Adrenal gland (tissue), 5 donors: ENCODE data around the gene LRRC75A.

Experiments used
- POLR2A ChIP-seq, 2 donors: fragments of 450-650 bp; IDR thresholded peaks; one replicate each; pipeline ENCODE4 v1.6.1; 2017; ENCODE audit warnings: antibody characterized with exemption in 2 of 2, mild to moderate bottlenecking in 2 of 2, moderate library complexity in 1 of 2
- TF ChIP-seq, protein P1 (sequence below), 6 experiments: fragments of 450-650 bp in 4 of 6; fragments of 200-600 bp in 2 of 6; sonication (generic) in 1 of 6; IDR thresholded peaks; 1 replicate in 5 of 6; 2 replicates in 1 of 6; pipeline versions ENCODE4 v1.5.1 to v1.8.0; 2016 to 2021; ENCODE audit warnings: antibody characterized with exemption in 6 of 6, mild to moderate bottlenecking in 2 of 6, moderate library complexity in 1 of 6
- donor health status: DM: no; HTN: no; CAD: no.

DNA sequence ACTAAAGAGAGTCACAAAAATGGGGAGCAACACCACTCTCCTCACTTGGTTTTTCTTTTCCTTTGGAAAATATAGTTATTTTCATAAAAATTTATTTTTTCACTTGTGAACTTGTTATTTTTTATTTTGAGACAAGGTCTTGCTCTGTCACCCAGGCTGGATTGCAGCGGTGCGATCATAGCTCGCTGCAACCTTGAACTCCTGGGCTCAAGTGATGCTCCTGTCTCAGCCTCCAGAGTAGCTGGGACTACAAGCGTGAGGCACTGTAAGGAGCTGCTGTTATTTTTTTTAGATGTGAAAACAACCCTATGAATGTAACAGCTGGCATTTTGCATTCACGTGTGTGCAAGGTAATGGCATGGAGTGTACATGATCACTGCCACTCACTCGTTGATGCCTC is 24.9 kb downstream of the LRRC75A start:
- TF ChIP-seq POLR2A (IDR thresholded peaks at IDR 0.05): no peak
- TF ChIP-seq, protein P1, sequence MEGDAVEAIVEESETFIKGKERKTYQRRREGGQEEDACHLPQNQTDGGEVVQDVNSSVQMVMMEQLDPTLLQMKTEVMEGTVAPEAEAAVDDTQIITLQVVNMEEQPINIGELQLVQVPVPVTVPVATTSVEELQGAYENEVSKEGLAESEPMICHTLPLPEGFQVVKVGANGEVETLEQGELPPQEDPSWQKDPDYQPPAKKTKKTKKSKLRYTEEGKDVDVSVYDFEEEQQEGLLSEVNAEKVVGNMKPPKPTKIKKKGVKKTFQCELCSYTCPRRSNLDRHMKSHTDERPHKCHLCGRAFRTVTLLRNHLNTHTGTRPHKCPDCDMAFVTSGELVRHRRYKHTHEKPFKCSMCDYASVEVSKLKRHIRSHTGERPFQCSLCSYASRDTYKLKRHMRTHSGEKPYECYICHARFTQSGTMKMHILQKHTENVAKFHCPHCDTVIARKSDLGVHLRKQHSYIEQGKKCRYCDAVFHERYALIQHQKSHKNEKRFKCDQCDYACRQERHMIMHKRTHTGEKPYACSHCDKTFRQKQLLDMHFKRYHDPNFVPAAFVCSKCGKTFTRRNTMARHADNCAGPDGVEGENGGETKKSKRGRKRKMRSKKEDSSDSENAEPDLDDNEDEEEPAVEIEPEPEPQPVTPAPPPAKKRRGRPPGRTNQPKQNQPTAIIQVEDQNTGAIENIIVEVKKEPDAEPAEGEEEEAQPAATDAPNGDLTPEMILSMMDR (IDR thresholded peaks at IDR 0.05): no peak
